Upper lobe of left lung (tissue), 6 donors: Measurements from ENCODE around the gene PTPRN2. TPM values are rescaled to one million over a fixed set of nuclear protein-coding genes. Genes with fewer than 3 reads are reported as not detected.

Source experiments
- ATAC-seq, 2 donors: fragments of 200-7000 bp; cut with Tn5 transposase; one replicate each; pipeline ENCODE4 v1.9.1; 2022; ENCODE audit warnings: mild to moderate bottlenecking in 2 of 2, moderate library complexity in 2 of 2; ENCODE audit not compliant: low FRiP score in 2 of 2
- DNase-seq, 2 donors: peaks; one replicate each; pipeline ENCODE4 v3.0.0-alpha.2; 2019 to 2020
- H3K27ac ChIP-seq, 4 donors: fragments of 200-600 bp; sonication (generic); one replicate each; pipeline ENCODE4 v1.5.1; 2016 to 2019
- H3K27me3 ChIP-seq, 4 donors: fragments of 200-600 bp; sonication (generic); one replicate each; pipeline ENCODE4 v1.5.1; 2017 to 2019
- H3K36me3 ChIP-seq, 4 donors: fragments of 200-600 bp; sonication (generic); one replicate each; pipeline ENCODE4 v1.5.1; 2016 to 2019
- H3K4me1 ChIP-seq, 4 donors: fragments of 200-600 bp; sonication (generic); one replicate each; pipeline ENCODE4 v1.5.1; 2018 to 2019
- H3K4me3 ChIP-seq, 4 donors: fragments of 200-600 bp; sonication (generic); one replicate each; pipeline ENCODE4 v1.5.1; 2017 to 2019; ENCODE audit warnings: mild to moderate bottlenecking in 2 of 4, moderate library complexity in 1 of 4
- H3K9me3 ChIP-seq, 4 donors: fragments of 200-600 bp; sonication (generic); one replicate each; pipeline ENCODE4 v1.5.1; 2018 to 2019
- CTCF ChIP-seq, 6 experiments: fragments of 450-650 bp in 4 of 6; fragments of 200-600 bp in 2 of 6; sonication (generic) in 2 of 6; IDR thresholded peaks; one replicate each; pipeline ENCODE4 v1.5.1; 2016 to 2019; ENCODE audit warnings: antibody characterized with exemption in 6 of 6
- EP300 ChIP-seq, 4 donors: sonication (generic); formaldehyde crosslinking; IDR thresholded peaks; one replicate each; pipeline ENCODE4 v1.5.1; 2017; ENCODE audit warnings: antibody characterized with exemption in 4 of 4, control low read depth in 2 of 4
- POLR2A ChIP-seq, 4 donors: fragments of 450-650 bp; IDR thresholded peaks; one replicate each; pipeline ENCODE4 v1.5.1; 2016 to 2017; ENCODE audit warnings: antibody characterized with exemption in 4 of 4, mild to moderate bottlenecking in 2 of 4
- POLR2AphosphoS5 ChIP-seq, 2 donors: sonication (generic); formaldehyde crosslinking; IDR thresholded peaks; one replicate each; pipeline ENCODE4 v1.5.1; 2017; ENCODE audit warnings: antibody characterized with exemption in 2 of 2
- WGBS, 2 donors: methylation state at CpG; one replicate each; pipeline ENCODE4 v1.1.5; 2017 to 2018; 5-methylcytosine and 5-hydroxymethylcytosine counted together
- total RNA-seq, 6 donors: library from RNA; depleted of rRNA in 4 of 6; stranded (reverse); fragments of >200 nt in 4 of 6; gene quantifications; one replicate each; pipeline versions ENCODE4 v1.1.0 to v1.2.1, GENCODE V29; 2016 to 2021
- donor health status: DM: no; HTN: no; CAD: no; lungs with moderate emphysema.
- donor health status: DM: no; HTN: yes; CAD: no; lungs with severe emphysema.

PTPRN2 gene
- total RNA-seq, 6 donors from 2014 or later: 3.3 to 7.9 (median 5.2) TPM

DNA sequence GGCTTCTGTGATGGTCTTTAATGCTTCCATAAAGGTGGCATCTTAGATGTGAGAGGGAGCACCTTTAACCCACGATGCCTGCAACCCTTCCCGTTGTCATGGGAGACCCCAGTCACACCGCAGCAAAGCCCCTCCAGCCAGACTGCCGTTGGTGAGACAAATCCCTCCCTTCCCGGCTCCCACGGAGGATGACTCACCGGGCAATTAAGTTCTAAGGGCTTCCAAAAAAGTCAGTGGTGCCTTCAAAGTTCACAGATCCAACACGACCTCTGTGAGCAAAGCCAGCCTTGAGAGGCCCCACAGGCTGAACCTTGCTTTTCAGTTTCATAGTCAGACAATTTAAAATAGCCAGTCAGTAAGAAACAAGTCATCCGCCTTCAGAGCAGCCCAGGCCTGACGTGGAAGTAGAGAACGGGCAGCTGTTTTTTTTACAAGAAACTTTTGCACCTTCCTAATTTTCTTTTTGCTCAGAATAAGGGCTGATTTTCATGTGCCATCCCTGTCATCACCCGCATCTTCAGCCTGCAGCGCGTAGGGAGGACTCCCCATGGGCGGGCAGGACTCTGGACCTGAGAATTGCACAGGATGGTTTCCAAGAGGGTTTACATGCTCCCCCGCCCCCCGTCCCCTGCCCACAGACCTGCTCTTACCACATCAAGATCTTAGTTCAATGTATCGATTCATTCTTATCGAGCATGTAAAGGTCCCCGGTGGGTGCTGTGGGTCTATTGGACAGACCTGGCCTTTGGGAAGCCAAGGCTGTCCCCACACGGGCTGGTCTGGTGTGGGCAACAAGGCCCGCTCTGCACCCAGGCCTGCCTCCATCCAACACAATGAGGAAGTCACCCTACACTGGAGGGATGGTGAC lies 916.9 kb downstream of the PTPRN2 start:
- ATAC-seq: no peak

GRCh38 chr7:157669768-157670351 lies 917.8 kb downstream of the PTPRN2 start:
- 55 to 64% methylated on average over 29 to 30 of the region's 33 CpGs for WGBS, 2 donors
- Histone ChIP-seq H3K9me3 (no peaks in the 10 kb centered on the region), H3K27me3 (no peaks in the 10 kb centered on the region), H3K4me3 (no peak overlapping the region), H3K4me1 (no peaks in the 10 kb centered on the region), H3K36me3 (no peaks in the 10 kb centered on the region), H3K27ac (no peak overlapping the region)
- DNase-seq: peak in 1 of 2 donors; percentile 67
- no peak for TF ChIP-seq POLR2AphosphoS5 (IDR thresholded peaks at IDR 0.05)
- TF ChIP-seq POLR2A (IDR thresholded peaks at IDR 0.05): no peak
- no peak for TF ChIP-seq CTCF (IDR thresholded peaks at IDR 0.05)
- TF ChIP-seq EP300 (IDR thresholded peaks at IDR 0.05): no peak
- no peak for ATAC-seq

More for the DNA sequence above, 916.9 kb downstream of the PTPRN2 start:
- Histone ChIP-seq H3K4me1 (no peaks in the 10 kb centered on the region), H3K27me3 (no peaks in the 10 kb centered on the region), H3K27ac (no peak overlapping the region), H3K4me3 (no peak overlapping the region), H3K36me3 (no peaks in the 10 kb centered on the region), H3K9me3 (no peaks in the 10 kb centered on the region)
- TF ChIP-seq POLR2A (IDR thresholded peaks at IDR 0.05) (no peak), CTCF (IDR thresholded peaks at IDR 0.05) (no peak), EP300 (IDR thresholded peaks at IDR 0.05) (no peak), POLR2AphosphoS5 (IDR thresholded peaks at IDR 0.05) (no peak)
- 71 to 72% methylated on average over 22 of the region's 22 CpGs for WGBS, 2 donors
- no peak for DNase-seq

GRCh38 chr7:157668884-157669767 lies 918.5 kb downstream of the PTPRN2 start:
- no peaks in the 10 kb centered on the region for H3K27me3 ChIP-seq
- DNase-seq: peak in 1 of 2 donors; percentile 72

More at GRCh38 chr7:157668884-157669767, 918.5 kb downstream of the PTPRN2 start:
- 75 to 77% methylated on average over 31 to 33 of the region's 33 CpGs for WGBS, 2 donors
- ATAC-seq: peak in 1 of 2 donors; percentile 13
- Histone ChIP-seq H3K4me1 (no peaks in the 10 kb centered on the region), H3K36me3 (no peaks in the 10 kb centered on the region), H3K4me3 (no peak overlapping the region), H3K27ac (no peak overlapping the region), H3K9me3 (no peaks in the 10 kb centered on the region)
- TF ChIP-seq EP300 (IDR thresholded peaks at IDR 0.05): no peak
- TF ChIP-seq CTCF (IDR thresholded peaks at IDR 0.05): no peak
- no peak for TF ChIP-seq POLR2AphosphoS5 (IDR thresholded peaks at IDR 0.05)
- TF ChIP-seq POLR2A (IDR thresholded peaks at IDR 0.05): no peak
